Fibroblast of pulmonary artery (primary cell): ENCODE results near the gene OPN1SW.

ENCODE experiments used
- DNase-seq: peaks from one replicate; pipeline ENCODE4 v3.0.0-alpha.2; 2010; ENCODE audit warnings: low read depth
- H3K4me3 ChIP-seq: replicated peaks from 2 replicates; pipeline ENCODE4 v1.5.1; 2011; ENCODE audit warnings: low read depth, mild to moderate bottlenecking, control low read depth, low read length, moderate library complexity
- CTCF ChIP-seq: IDR thresholded peaks from 2 replicates; pipeline ENCODE4 v1.5.1; 2011; ENCODE audit warnings: mild to moderate bottlenecking, control low read depth, low read length, inconsistent platforms; ENCODE audit errors: missing control alignments

OPN1SW gene

GRCh38 chr7:128777156-128778123 lies 1.8 kb upstream of the OPN1SW start:
- DNase-seq = peak; percentile 29
- no peak overlapping the region for H3K4me3 ChIP-seq
- no peak for TF ChIP-seq CTCF

- DNase-seq = no peak
- H3K4me3 ChIP-seq = no peak overlapping the region
- no peak for TF ChIP-seq CTCF
These were observed 673 bp downstream of the OPN1SW start for GRCh38 chr7:128774921-128775320.

- DNase-seq = no peak
- TF ChIP-seq CTCF = no peak
- H3K4me3 ChIP-seq = no peak overlapping the region
These were observed 1.4 kb downstream of the OPN1SW start for GRCh38 chr7:128774029-128774689.

- no peak for TF ChIP-seq CTCF
- DNase-seq = no peak
- H3K4me3 ChIP-seq = no peak overlapping the region
These were observed 2.0 kb downstream of the OPN1SW start for GRCh38 chr7:128773604-128774003.

- TF ChIP-seq CTCF = no peak
- H3K4me3 ChIP-seq = no peak overlapping the region
- peak; percentile 62 for DNase-seq
These were observed 5.4 kb downstream of the OPN1SW start for GRCh38 chr7:128770233-128770632.

GRCh38 chr7:128767475-128768110 lies 8.0 kb downstream of the OPN1SW start:
- DNase-seq = no peak
- TF ChIP-seq CTCF = no peak
- no peak overlapping the region for H3K4me3 ChIP-seq
